Measurements from ENCODE around the gene PLN.

The PLN gene

DNA sequence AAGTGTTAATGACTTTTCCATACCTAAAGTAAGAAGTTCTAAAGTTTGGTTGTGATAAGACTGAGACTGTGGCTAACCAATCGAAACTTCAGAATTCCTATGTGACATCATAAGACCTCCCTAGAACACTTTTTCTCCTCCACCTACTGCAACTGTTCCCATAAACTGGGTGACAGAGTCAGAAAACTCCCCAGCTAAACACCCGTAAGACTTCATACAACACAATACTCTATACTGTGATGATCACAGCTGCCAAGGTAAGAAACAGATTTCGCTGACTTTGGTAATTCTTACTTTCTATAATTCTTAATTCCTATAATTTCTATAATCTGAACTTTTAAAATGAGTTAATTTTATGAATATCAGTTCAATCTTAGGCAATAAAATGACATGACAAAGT is at the start of gene PLN:
TSS of gene PLN (plus strand) at position 161 of the 400 bp plus-strand sequence. CDS start 10,626 bp downstream, outside the sequence.
- DNase-seq = no peak

DNA sequence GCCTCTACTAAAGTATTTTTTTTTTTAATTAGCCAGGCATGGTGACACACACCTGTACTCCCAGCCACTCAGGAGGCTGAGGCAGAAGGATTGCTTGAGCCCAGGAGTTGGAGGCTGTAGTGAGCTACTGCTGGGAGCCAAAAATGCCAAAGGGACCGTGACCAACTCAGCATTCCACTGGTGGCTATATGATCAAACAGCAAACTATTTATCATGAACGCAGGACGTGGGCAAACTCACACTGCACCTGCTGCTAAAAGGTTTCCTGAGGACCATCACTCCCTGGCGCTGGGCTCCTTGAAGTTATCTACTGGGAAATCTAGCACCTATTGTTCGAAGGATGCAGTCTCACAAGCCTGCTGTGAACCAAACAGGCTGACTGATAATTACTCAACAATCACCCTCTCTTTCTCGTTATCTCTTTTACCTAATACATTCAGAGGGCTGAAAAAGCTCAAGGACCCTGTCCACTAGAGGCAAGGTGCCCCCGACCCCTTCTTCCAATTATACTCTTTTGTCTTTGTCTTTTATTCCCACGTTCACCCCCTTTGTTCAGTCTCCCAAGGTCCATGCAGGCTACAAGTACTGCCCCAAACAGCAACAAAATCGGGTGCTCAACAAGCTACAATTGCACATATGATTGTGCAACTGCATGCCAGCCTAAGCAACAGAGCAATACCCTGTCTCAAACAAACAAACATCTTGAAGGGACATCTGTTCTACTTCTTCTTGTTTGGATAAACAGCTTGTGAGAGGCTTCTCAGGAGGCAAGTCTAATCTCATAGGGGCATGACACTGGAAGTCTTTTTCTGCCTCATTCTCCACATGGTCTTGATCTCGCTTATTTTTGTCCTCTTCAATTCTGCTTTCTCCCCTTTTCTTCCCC is 47.7 kb upstream of the PLN start:
- DNase-seq = no peak

DNA sequence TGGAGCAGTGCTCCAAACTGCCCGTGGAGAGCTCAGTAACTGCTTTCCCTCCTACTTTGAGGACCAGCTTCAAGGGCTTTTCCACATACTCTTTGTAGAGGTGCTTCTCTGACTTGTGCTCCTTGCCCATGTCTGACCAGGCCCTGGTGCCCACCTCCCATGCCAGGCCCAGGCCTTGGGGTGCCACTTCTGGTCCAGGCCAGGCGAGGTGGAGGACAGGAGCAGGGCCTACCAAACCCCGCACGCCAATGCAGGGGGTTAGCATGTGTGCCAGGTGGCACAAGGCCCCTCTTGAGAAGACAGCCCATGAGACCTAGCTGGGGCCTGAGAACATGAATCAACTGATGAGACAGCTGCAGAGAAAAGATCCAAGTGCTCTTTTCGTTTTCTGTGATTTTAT is 47.0 kb upstream of the PLN start:
- no peak for DNase-seq

DNA sequence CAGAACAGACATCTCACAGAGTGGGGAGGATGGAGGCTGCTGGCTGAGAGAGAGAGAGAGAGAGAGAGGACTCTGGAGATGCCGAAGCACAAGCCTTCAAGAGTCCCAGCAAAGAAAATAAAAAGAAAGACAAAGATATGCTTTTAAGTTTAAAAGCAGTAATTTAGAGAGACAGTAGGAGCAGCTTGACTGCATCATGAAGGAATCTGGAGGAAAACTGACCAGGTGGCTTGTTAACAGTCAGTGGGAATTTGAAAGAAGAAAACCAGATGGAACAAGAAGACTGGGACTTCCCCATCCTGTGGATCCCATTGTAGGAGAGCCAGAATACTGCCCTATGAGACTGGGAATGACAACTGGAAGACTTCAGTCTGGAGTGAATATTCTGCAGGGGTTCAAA is 46.3 kb upstream of the PLN start:
- no peak for DNase-seq

DNA sequence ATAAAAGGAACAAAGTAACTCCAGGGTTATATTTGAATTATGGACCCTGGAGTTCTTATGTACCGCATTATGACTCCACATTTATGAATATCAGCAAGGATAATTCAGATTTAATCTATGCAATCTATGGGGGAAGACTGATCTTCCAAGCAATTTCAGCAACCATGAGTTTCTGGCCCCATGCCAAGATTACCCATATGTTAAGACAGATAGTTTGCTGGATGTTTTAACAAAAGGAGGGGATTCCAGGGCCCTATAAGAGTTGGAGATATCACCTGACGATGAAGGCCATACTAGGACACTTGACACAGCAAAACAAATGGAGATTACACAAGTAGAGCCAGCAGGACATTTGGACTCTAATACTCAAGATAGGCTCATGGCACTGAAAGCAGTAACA is 45.9 kb upstream of the PLN start:
- no peak for DNase-seq

DNA sequence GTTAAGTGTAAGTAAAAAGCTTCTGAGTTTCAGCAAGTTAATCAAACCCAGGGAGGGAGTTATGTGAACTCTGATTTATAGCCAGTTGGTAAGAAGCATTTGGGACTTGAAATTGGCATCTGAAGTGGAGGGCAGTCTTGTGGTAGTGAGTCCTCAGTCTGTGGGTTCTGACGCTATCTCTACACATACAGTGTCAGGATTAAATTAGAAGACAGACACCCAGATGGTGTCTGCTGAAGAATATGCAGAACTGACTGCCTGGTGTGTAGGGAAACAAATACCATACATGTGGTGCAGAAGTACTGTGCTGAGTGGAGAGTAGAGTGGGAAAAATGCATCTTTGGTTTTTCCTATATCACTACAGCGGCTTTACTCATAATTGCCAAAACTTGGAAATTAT is 43.5 kb upstream of the PLN start:
- DNase-seq = no peak

DNA sequence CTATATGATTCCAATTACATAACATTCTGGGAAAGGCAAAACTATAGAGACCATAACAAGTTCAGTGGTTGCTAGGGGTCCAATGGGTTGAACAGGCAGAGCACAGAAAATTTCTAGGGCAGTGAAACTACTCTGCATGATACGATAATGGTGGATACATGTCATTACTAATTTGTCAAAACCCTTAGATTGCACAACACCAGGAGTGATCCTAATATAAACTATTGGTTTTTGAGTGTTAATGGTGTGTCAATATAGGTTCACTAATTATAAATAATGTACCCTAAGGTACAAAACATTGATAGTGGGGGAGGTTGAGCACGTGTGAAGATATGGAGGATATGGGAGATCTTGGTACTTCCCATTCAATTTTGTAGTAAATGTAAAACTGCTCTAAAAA is 42.4 kb upstream of the PLN start:
- no peak for DNase-seq

DNA sequence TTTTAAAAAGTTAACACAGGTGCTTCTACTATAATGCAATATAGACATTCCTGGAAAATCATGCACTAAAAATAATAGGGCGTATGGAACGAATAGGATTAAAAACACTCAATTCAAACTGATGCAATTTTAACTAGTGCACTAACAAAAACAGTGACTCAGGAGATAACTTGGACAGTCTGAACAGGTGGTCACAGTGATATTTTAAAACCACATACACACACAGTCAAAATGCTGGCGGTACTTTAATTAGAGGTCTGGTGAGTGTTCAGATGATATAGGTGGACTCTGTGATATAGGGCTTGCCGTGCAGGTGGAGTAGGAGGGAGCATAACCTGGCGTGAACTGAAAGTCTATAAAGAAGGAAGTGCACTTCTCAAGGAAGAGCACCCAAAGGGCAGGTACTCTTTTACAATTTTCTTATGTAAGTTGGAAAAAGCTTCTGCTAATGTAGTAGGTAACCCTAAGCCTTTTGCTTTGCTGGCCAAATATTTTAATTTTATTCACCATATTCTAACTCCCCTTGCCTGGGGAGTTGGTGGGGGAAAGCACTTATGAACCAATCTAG is 41.9 kb upstream of the PLN start:
- peak in 1 of 2 experiments; percentile 42 for DNase-seq

DNA sequence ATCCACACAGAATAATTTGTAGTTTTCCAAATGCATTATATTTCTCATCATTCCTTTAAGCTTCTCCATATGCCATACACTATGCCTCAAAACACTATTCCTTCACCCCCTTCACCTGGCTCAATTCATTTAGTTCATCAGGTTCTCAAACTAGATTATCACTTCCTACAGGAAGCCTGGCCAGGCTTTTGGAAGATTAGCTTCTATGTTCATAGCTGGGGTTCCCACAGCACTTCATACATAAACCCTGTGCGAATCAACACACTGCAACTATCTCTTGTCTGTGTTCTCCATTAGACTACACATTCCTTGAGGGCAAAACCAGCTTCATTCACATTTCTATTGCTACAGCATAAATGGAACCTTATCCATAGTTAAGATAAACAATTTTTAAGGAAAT is 40.5 kb upstream of the PLN start:
- DNase-seq = no peak

DNA sequence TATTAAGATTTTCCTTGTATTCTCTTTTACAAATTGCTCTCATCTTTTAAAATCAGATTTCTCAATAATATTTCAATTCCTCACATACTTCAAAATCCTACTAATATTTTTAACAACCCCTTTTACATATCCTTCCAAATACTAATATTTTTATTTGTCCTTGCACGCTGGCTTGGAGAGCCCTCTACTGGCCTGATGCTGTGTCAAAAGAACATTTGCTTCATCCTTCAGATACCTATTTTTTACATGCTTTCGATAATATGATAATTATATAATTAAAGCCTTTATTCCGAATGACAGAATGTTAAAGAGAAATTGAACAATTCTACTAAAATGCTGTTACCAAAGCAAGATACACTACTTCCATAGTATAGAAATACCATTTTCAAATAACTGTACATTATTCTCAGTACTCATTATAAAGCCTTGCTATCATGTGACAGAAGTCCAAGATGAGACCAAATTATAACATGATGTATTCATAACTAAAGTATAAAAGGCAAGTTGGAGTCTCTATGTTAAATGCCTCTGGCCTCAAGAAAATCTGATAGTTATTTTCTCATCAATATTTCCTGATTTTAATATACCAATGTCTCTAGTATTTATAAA is 39.0 kb upstream of the PLN start:
- peak in 1 of 2 experiments; percentile 49 for DNase-seq

DNA sequence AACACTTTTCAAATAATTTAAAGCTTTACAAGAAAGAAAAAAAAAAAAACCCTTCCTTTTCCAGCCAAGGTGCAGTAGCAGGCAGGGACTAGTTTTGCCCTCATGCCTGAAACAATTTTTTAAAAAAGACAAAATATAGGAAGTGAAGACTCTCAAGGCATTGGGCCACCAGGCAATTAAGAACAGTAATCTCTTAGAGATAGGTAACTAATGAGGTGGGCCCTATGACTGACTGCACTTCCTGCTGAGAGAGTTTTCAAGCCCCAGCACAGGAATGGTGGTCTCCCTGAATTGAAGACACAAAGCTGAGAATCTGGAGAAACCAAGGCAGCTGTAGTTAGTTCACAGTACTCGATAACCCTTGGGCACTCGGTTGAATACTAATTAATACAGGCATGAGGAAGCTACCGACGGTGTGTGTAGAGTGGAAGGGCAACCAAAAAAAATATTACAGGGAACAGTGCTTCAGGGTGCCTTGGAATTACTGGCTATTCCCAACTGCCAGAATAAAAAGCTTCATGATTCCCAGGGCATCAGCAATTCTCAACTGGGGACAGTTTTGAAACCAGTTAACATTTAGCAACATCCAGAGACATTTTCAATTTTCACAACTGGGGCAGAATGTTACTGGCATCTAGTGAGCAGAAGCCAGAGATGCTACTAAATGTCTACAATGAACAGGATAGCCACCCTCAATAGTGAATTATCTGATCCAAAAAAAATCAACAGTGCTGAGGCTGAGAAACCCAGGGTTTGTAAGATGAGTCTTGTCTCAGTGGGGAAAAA is 36.0 kb upstream of the PLN start:
- DNase-seq = no peak

DNA sequence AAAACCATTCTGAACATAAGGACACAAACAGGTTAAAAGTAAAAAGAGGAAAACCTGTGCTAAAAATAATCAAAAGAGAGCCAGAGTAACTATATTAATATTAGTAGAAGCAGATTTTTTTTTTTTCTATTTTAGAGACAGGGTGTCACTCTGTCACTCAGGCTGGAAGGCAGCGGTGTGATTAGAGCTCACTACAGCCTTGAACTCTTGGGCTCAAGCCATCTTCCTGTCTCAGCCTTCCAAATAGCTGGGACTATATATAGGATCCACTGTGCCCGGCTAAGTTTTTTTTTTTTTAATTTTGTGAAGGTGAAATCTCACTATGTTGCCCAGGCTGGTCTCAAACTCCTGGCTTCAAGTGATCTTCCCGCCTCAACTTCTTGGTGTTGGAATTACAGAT is 33.4 kb upstream of the PLN start:
- DNase-seq = no peak

DNA sequence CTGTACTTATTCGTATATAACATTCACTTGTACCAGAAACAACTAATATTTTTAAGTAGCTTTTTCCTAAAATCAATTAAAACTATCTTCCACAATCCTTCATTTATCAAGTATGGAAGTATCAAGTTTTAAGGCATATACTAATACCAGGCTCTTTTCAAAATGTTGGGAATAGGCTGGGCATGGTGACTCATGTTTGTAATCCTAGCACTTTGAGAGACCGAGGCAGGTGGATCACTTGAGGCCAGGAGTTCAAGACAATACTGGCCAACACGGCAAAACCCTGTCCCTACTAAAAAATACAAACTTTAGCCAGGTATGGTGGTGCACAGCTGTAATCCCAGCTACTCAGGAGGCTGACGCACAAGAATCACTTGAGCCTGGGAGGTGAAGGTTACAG is 25.7 kb upstream of the PLN start:
- no peak for DNase-seq

DNA sequence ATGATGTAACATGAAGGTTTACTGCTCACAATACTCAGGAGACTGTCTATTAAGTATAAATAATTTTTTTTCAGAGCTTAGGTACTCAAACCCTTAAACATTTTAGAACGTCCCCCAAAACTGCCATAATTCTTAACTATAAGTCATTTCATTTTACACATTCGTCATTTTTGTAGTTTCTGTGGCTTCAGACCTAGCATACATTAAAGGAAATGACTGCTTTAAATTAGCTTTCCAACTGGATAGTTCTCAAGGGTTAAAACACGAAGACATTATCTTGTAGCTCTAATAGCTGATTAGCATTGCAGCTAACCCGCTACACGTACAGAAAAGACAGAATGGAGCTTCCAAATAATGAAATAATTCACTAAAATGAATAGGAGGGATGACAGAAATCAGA is 24.9 kb upstream of the PLN start:
- no peak for DNase-seq

DNA sequence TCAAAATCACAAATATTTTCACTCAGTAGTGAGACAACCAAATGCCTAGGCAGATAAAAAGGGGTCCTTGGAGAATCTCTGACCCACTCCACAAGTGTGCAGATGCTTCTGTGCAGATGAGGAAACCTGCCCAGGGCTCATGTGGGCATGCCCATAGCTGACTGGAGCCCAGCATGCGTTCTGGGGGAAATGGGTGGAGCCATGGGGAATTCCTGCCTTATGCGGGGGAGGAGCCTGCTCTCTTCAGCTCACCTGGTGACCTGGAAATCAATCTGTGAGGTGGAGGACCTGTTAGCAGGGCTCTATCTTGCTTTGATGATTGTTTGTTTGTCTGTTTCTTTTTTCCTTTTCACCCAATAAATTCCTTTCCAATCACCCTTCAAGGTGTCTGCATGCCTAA is 23.4 kb upstream of the PLN start:
- no peak for DNase-seq

DNA sequence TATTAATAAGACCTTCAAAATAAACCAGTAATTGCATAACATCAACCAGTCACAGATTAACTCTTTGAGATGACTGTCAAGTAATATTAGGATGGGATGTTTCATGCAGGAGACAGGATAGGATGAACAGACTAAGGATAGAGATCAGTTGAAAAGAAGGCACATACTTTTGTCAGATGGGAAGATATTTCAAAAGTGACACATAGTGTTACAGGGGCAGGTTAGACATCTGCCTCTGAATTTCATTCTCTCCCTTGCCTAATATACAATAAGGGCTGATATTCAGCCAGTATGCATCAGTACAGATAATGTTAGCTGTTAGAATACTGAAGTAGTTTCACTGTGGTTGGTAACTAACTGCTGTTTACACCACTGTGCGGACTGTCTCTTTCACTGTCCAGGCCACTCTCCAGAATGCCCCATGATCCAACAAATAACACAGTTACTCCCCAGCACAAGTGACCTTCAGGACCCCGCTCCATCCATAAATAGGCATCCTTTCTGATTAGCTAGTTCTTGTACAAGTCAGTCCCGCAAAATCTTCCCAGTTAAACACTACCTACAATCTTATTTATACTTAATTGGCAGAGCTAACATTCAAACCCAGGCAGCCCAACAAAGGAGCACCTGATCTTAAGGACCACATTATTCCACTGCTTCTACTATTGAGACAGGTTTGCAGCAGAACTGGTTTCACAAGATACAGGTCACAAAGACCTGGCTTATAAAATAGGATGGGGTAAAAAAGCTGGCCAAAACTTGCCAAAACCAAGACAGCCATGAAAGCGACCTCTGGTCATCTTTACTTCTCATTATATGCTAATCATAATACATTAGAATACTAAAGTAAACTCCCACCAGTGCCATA is 21.9 kb upstream of the PLN start:
- DNase-seq = no peak

DNA sequence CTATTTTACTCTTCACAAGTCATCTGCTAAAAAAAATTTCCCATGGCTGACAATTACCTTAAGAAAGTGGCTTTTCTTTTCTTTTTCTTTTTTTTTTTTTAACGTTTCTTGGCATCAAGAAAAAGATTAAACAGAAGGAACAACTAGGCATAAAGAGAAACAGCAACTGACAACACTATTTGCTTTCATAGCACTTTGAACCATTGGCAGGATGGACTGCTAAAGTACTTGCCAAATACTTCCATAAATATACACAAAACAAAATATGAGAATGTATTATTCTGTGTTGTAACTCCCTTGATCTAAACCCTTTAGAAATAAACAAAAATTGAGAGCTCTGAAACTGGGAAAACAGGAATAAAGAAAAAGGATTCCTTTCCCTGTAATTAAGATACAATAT is 20.0 kb upstream of the PLN start:
- no peak for DNase-seq

DNA sequence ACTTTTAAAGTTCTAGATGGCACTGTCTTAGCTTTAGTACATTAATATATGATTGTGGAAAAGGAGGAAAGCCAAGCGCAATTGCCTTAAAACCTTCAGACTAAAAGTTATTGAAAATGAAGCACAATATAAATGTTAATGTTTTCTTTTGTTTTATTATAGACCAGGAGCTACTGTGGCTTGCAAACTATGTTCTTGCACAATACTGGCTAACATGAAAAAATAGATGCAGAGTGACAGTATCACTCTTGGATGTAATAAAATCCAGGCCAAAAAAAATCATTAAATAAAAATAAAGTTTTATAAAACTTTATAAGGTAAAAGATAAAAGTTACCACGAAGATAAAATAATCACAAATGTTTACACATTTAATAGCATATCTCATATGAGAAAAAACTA is 18.3 kb upstream of the PLN start:
- no peak for DNase-seq

DNA sequence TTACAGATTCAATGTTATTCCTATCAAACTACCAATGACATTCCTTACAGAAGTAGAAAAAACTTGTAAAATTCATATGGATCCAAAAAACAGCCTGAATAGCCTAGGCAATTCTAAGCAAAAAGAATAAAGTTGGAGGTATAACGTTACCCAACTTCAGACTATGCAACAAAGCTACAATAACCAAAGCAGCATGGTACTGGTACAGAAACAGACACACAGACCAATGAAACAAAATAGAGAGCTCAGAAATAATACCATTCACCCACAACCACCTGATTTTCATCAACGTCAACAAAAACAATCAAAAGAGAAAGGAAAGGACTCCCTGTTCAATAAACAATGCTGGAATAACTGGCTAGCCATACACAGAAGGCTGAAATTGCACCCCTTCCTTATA is 17.2 kb upstream of the PLN start:
- no peak for DNase-seq

DNA sequence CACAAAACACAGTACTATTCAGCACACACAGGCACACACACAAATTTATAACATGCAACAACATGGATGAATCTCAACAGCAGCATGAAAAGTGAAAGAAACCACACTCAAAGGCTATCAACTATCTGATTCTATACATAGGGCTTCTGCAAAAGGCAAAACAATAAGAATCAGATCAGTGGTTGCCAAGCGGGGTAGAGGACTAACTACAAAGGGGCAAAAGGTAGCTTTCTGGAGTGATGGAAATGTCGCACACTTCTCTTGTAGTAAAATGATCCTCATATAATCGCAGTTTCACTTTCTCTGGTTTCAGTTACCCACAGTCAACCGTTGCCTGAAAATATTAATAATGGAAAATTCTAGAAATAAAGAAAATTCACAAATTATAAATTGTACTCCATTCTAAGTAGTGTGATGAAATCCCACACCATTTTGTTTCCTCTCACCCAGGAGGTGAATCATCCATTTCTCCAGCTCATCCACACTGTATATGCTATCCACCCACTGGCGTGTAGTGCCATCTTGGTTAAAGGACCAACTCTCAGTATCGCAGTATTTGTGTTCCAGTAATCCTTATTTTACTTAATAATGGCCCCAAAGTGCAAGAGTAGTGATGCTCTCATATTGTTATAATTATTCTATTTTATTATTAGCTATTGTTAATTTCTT is 12.8 kb upstream of the PLN start:
- DNase-seq = no peak

DNA sequence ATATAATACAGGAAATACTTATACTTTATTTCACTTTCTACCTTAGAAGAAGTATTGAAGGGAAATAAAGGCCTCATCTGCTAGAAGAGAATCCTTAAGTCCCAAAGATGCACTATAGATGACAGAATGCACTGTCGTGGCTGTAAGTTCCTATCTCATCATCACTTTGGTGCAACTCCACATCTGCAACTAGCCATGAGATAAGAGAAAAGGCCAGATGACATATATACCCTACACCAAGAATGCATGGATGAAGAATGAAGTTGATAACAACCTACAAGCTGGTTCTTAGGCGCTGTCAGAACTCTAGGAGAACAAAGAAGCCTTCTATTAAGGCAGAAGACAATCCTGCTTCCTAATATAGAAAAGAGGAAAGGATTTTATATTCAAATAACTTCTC is 11.6 kb upstream of the PLN start:
- DNase-seq = no peak

DNA sequence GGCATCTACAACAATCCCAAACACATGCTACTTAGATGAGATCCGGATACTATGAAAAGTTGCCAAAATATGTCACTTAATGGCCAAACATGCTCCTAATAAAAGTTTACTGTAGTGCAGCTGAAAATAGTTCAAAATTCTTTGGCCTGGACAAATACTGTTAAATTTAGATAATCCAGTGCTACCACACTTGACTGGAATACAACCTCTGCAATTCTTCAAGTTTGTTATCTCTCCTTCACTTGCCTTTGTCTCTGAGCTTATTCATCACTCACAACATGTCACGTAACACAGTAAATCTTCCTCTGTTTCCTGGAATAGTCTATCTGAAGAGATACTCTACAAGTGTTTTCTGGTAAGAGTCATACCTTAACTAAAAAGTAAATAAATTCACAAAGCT is 10.5 kb upstream of the PLN start:
- DNase-seq = no peak
